A673 (cell line): ENCODE results near the gene PRKCB. TPM values are rescaled to one million over a fixed set of nuclear protein-coding genes. Genes with fewer than 3 reads are reported as not detected.

Experiments used
- BruUV-seq: library from RNA; stranded (reverse); fragments of 400-500 nt; replicated peaks from 2 replicates; lab custom pipeline; 2021; lab: Mats Ljungman, UMichigan
- CTCF ChIA-PET: fragments of 300-600 bp; sonication (Branson Sonifier 250); formaldehyde crosslinking; loops from one replicate; lab custom pipeline; 2022; ENCODE audit warnings: antibody characterized with exemption; lab: Charles Lee
- POLR2A ChIA-PET: fragments of 300-600 bp; sonication (Branson Sonifier 250); formaldehyde crosslinking; loops from one replicate; lab custom pipeline; 2022; ENCODE audit warnings: antibody characterized with exemption; ENCODE audit not compliant: low non-redundant PET; lab: Charles Lee
- DNase-seq: peaks from one replicate; pipeline ENCODE4 v3.0.0-alpha.2; 2015; ENCODE audit warnings: low spot score
- H3K27ac ChIP-seq: fragments of 200-600 bp; sonication (generic); 2 replicates; pipeline ENCODE4 v1.5.1; 2016; ENCODE audit warnings: mixed run types, low read depth, mild to moderate bottlenecking, mixed read lengths, antibody characterized with exemption, low read length; ENCODE audit not compliant: poor library complexity, severe bottlenecking
- H3K27me3 ChIP-seq: fragments of 200-600 bp; sonication (generic); replicated peaks from 2 replicates; pipeline ENCODE4 v1.6.1; 2017; ENCODE audit warnings: mixed run types, low read depth, mild to moderate bottlenecking, mixed read lengths, antibody characterized with exemption, low read length; ENCODE audit not compliant: insufficient read depth, poor library complexity
- H3K36me3 ChIP-seq: fragments of 200-600 bp; sonication (generic); 2 replicates; pipeline ENCODE4 v1.6.1; 2016; ENCODE audit warnings: mixed run types, mild to moderate bottlenecking, mixed read lengths, antibody characterized with exemption, low read length; ENCODE audit not compliant: insufficient read depth, poor library complexity, severe bottlenecking
- H3K4me1 ChIP-seq: fragments of 200-600 bp; sonication (generic); 2 replicates; pipeline ENCODE4 v1.6.1; 2017; ENCODE audit warnings: mixed run types, mild to moderate bottlenecking, mixed read lengths, antibody characterized with exemption, low read length; ENCODE audit not compliant: insufficient read depth, poor library complexity, severe bottlenecking
- H3K4me3 ChIP-seq: fragments of 200-600 bp; sonication (generic); 2 replicates; pipeline ENCODE4 v1.5.1; 2016; ENCODE audit warnings: low read depth, mixed run types, mild to moderate bottlenecking, mixed read lengths, low read length; ENCODE audit not compliant: poor library complexity, severe bottlenecking
- H3K9me3 ChIP-seq: fragments of 200-600 bp; sonication (generic); 2 replicates; pipeline ENCODE4 v1.6.1; 2016; ENCODE audit warnings: mixed run types, low read depth, mild to moderate bottlenecking, mixed read lengths, antibody characterized with exemption, low read length; ENCODE audit not compliant: poor library complexity, severe bottlenecking
- EZH2 ChIP-seq: fragments of 200-600 bp; sonication (generic); IDR thresholded peaks from 2 replicates; pipeline ENCODE4 v1.6.1; 2017; ENCODE audit warnings: borderline replicate concordance, low read depth, mild to moderate bottlenecking, mixed read lengths, antibody characterized with exemption, low read length; ENCODE audit not compliant: poor library complexity, severe bottlenecking
- intact Hi-C: fragments of 100-400 bp; cut with micrococcal nuclease; formaldehyde crosslinking; loops from one replicate; pipeline ENCODE4 v1.10.0; 2022; ENCODE audit not compliant: unreplicated experiment
- total RNA-seq: library from RNA; stranded (reverse); gene quantifications from 2 replicates; pipeline ENCODE4 v1.2.3, GENCODE V29; 2021
- TF ChIP-seq, protein P1 (sequence below): fragments of 300-800, 200-600 bp; sonication (generic); conservative IDR thresholded peaks from 2 replicates; pipeline ENCODE4 v1.5.1; 2017; ENCODE audit warnings: low read depth, mild to moderate bottlenecking, antibody characterized with exemption, low read length, moderate library complexity, mixed read lengths

The PRKCB gene
- total RNA-seq, 1 experiment from 2014 or later = 171 TPM

DNA sequence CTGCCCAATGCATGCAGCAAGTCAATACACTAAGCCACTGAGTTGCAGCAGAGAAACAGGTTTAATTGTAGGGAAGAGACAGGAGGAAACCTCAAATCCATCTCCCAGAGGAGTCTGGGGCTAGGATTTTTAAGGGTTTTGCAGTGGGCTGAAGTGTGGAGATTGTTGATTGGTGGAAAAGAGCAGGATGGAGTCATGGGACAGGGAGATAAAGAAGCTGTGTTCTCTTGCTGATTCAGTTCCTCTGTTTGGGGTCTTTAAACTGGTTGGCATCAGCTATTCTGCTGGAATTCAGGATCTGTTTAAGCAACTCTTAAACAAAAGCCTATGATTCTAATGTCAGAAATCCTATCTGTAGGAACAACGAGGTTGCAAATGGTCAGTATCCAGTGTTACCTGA lies 239.5 kb downstream of the PRKCB start:
- POLR2A ChIA-PET = no interaction called here

GRCh38 chr16:24075931-24076716 lies 240.3 kb downstream of the PRKCB start:
- Histone ChIP-seq H3K9me3 (no peaks in the 10 kb centered on the region), H3K4me1 (peaks cover 17% of the 10 kb centered on the region), H3K27ac (no peak overlapping the region), H3K36me3 (no peaks in the 10 kb centered on the region), H3K27me3 (no peaks in the 10 kb centered on the region), H3K4me3 (no peak overlapping the region)
- no peak for TF ChIP-seq EZH2
- TF ChIP-seq, protein P1, sequence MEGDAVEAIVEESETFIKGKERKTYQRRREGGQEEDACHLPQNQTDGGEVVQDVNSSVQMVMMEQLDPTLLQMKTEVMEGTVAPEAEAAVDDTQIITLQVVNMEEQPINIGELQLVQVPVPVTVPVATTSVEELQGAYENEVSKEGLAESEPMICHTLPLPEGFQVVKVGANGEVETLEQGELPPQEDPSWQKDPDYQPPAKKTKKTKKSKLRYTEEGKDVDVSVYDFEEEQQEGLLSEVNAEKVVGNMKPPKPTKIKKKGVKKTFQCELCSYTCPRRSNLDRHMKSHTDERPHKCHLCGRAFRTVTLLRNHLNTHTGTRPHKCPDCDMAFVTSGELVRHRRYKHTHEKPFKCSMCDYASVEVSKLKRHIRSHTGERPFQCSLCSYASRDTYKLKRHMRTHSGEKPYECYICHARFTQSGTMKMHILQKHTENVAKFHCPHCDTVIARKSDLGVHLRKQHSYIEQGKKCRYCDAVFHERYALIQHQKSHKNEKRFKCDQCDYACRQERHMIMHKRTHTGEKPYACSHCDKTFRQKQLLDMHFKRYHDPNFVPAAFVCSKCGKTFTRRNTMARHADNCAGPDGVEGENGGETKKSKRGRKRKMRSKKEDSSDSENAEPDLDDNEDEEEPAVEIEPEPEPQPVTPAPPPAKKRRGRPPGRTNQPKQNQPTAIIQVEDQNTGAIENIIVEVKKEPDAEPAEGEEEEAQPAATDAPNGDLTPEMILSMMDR = no peak
- intact Hi-C loops = no loop called here
- CTCF ChIA-PET = no interaction called here
- no TSS peak for BruUV-seq
- DNase-seq = peak; percentile 67
- POLR2A ChIA-PET = no interaction called here

More for the DNA sequence above, 239.5 kb downstream of the PRKCB start:
- no peak for DNase-seq
- no peaks in the 10 kb centered on the region for H3K27me3 ChIP-seq
- H3K36me3 ChIP-seq = no peaks in the 10 kb centered on the region
- intact Hi-C loops = no loop called here
- no peaks in the 10 kb centered on the region for H3K9me3 ChIP-seq
- H3K4me3 ChIP-seq = no peak overlapping the region
- no peak overlapping the region for H3K27ac ChIP-seq
- BruUV-seq = no TSS peak
- H3K4me1 ChIP-seq = peaks cover 17% of the 10 kb centered on the region
- TF ChIP-seq, protein P1 = no peak
- TF ChIP-seq EZH2 = no peak
- CTCF ChIA-PET = no interaction called here

DNA sequence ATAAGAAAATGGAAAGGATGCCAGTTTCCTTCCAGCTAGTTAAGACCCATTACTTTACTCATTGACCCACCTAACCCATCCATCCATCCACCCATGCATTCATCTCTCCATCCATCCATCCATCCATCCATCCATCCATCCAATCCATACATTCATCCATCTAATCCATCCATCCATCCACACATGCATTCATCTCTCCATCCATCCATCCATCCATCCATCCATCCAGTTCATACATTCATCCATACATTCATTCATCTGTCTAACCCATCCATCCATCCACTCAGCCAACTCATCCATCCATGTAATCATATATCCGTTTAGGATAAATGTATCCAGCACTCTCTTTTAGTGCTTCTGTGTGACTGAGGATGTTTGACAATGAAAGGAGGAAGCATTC lies 241.5 kb downstream of the PRKCB start:
- no peaks in the 10 kb centered on the region for H3K36me3 ChIP-seq
- TF ChIP-seq EZH2 = no peak
- TF ChIP-seq, protein P1 = no peak
- H3K27ac ChIP-seq = no peak overlapping the region
- intact Hi-C loops = no loop called here
- H3K9me3 ChIP-seq = no peaks in the 10 kb centered on the region
- no peak for DNase-seq
- POLR2A ChIA-PET = no interaction called here
- H3K4me3 ChIP-seq = no peak overlapping the region
- H3K27me3 ChIP-seq = no peaks in the 10 kb centered on the region
- CTCF ChIA-PET = no interaction called here
- BruUV-seq = no TSS peak
- peaks cover 17% of the 10 kb centered on the region for H3K4me1 ChIP-seq
